Neutrophil (primary cell): Measurements from ENCODE around the gene UBL4B.

Experiments
- H3K27ac ChIP-seq: fragments of 200-600 bp; sonication (generic); 2 replicates; pipeline ENCODE4 v1.5.1; 2016; ENCODE audit warnings: mild to moderate bottlenecking, moderate library complexity
- H3K27me3 ChIP-seq: fragments of 200-600 bp; sonication (generic); 2 replicates; pipeline ENCODE4 v1.6.0; 2016; ENCODE audit warnings: mild to moderate bottlenecking
- H3K36me3 ChIP-seq: fragments of 200-600 bp; sonication (generic); 2 replicates; pipeline ENCODE4 v1.5.1; 2017
- H3K4me1 ChIP-seq, 2 experiments: fragments of 200-600 bp in 1 of 2; sonication (generic) in 1 of 2; 1 replicate in 1 of 2; 2 replicates in 1 of 2; pipeline versions ENCODE4 v1.5.1 to v1.6.1; 2013 to 2016; ENCODE audit warnings: low read depth in 1 of 2, low read length in 1 of 2, mild to moderate bottlenecking in 1 of 2, moderate library complexity in 1 of 2; ENCODE audit not compliant: control insufficient read depth in 1 of 2, insufficient read depth in 1 of 2
- H3K4me3 ChIP-seq, 2 experiments: fragments of 200-600 bp in 1 of 2; sonication (generic) in 1 of 2; 1 replicate in 1 of 2; 2 replicates in 1 of 2; pipeline ENCODE4 v1.5.1; 2013 to 2016; ENCODE audit warnings: low read depth in 1 of 2, low read length in 1 of 2, mild to moderate bottlenecking in 1 of 2, moderate library complexity in 1 of 2
- H3K9me3 ChIP-seq: fragments of 200-600 bp; sonication (generic); 2 replicates; pipeline ENCODE4 v1.5.1; 2016
- TF ChIP-seq, protein P1 (sequence below): fragments of 200-600 bp; sonication (generic); IDR thresholded peaks from 2 replicates; pipeline ENCODE4 v1.5.1; 2016; ENCODE audit warnings: antibody characterized with exemption

Gene UBL4B

DNA sequence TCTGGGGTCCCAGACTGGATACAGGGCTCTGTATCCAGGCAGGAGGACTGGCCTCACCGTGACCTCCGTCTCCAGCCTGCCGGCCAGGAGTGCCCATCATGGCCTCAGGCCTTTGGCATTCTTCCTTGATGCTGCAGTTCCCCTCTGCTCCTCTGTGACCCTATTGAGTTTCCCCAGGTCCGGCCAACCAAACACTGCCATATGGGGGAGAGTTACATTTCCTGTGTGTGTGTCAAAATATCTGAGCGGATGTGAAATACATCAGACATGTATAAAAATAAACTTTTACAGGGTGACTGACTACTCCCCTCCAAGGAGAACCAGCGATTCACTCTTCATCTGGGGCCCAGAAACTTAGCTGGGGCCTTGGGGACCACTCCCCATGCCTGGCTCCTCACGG lies 10.2 kb upstream of the UBL4B start:
- H3K27me3 ChIP-seq, result no peaks in the 10 kb centered on the region
- no peak overlapping the region for H3K27ac ChIP-seq
- no peaks in the 10 kb centered on the region for H3K36me3 ChIP-seq
- H3K4me1 ChIP-seq, result peaks cover 12 to 17% of the 10 kb centered on the region in 2 experiments
- TF ChIP-seq, protein P1, sequence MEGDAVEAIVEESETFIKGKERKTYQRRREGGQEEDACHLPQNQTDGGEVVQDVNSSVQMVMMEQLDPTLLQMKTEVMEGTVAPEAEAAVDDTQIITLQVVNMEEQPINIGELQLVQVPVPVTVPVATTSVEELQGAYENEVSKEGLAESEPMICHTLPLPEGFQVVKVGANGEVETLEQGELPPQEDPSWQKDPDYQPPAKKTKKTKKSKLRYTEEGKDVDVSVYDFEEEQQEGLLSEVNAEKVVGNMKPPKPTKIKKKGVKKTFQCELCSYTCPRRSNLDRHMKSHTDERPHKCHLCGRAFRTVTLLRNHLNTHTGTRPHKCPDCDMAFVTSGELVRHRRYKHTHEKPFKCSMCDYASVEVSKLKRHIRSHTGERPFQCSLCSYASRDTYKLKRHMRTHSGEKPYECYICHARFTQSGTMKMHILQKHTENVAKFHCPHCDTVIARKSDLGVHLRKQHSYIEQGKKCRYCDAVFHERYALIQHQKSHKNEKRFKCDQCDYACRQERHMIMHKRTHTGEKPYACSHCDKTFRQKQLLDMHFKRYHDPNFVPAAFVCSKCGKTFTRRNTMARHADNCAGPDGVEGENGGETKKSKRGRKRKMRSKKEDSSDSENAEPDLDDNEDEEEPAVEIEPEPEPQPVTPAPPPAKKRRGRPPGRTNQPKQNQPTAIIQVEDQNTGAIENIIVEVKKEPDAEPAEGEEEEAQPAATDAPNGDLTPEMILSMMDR, result no peak
- no peaks in the 10 kb centered on the region for H3K9me3 ChIP-seq
- no peak overlapping the region for H3K4me3 ChIP-seq

DNA sequence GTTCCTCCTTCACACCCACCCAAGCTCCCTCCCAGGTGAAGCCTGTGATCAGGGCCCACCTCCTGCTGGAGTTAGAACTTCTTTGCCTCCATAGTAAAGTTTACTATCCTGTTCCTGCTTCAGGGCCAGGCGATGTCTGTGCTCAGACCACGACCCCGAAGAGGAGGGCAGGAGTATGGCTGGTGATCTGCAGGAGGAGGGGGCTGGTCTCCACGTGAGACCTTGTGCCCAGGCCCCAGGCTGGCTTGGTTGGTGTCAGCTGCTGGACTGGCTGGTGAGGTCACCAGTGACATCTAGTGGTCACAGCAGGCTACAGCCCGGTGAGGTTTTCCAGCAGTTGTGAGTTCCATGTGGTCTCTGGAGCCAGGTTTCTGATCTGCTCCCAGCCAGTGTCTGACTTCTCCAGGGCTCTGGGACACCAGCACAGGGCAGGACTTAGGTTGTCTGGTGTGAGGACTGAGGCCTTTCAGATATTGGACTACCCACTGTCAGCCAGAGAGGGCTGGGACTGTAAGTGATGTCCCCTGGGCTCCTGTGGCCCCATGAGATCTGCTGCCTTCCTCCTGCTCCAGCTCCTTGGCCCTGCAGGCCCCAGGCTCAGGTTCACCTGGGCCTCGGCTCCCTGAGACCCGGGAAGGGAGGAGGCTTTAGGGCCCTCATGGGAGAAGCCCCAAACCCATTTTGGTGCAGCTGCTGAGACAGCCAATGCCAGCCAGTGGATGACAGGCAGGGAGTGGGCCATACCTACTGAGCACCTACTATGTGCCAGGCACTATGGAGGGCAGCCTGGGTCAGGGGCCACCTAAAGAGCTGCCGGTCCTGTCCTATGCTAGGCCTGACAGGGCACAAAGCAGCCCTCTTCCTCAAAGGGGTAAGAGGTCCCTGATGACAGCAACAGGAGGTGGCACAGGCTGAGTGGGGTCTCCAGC lies 6.0 kb upstream of the UBL4B start:
- no peak overlapping the region for H3K4me3 ChIP-seq
- H3K4me1 ChIP-seq, result peaks cover 11 to 15% of the 10 kb centered on the region in 2 experiments
- TF ChIP-seq, protein P1, result no peak
- no peaks in the 10 kb centered on the region for H3K9me3 ChIP-seq
- H3K27ac ChIP-seq, result no peak overlapping the region
- peaks cover 30% of the 10 kb centered on the region for H3K27me3 ChIP-seq
- H3K36me3 ChIP-seq, result no peaks in the 10 kb centered on the region

DNA sequence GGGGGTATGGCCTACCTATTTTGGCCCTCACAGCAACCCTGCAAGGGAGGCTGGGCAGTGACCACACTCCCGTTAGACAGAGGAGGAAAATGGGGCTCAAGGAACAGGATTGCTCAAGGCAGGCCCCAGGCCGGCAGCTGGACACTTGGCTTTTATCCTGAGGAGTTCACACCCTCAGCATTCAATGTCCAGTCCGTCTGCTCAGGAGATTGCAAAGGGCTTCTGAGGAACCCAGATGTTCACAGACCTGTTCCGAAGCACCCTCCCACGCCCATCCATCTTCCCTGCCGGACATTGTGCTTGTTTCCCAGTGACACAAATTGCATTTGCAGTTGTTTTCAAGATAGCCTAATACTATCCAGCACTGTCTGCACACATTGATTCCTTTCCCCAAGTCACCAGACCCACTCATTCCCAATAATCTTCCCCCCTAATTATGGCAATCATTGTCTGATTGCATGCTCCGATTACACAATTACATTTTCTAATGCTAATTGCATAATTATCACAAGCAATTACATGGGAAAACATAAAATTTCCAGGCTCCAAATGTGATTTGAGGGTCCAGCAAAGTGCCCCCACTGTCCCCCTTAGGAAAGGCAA lies 4.3 kb upstream of the UBL4B start:
- H3K4me1 ChIP-seq, result no peaks in the 10 kb centered on the region
- H3K4me3 ChIP-seq, result no peak overlapping the region
- no peaks in the 10 kb centered on the region for H3K36me3 ChIP-seq
- H3K27ac ChIP-seq, result no peak overlapping the region
- H3K9me3 ChIP-seq, result no peaks in the 10 kb centered on the region
- peaks cover 45% of the 10 kb centered on the region for H3K27me3 ChIP-seq
- TF ChIP-seq, protein P1, result no peak

DNA sequence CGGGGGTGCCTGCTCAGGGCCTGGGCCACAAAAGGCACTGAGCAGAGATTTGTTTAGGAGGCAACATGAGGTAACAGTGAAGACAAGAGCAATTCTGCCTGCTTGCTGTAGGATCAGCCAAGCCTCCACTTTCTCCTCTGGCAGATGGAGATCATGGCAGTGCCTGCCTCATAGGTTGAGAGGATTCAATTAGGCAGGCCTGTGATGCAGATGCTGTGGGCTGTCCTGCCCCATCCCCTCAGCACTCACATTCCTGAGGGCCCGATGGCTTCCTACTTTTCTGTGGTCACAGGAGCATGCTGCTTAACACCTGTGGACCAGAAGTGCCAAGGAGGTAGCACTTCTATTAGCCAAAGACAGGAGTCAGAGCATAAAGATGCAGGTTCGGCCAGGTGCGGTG lies 1.2 kb upstream of the UBL4B start:
- H3K4me3 ChIP-seq, result no peak overlapping the region
- no peaks in the 10 kb centered on the region for H3K4me1 ChIP-seq
- H3K27ac ChIP-seq, result no peak overlapping the region
- no peaks in the 10 kb centered on the region for H3K9me3 ChIP-seq
- no peaks in the 10 kb centered on the region for H3K36me3 ChIP-seq
- TF ChIP-seq, protein P1, result no peak
- H3K27me3 ChIP-seq, result peaks cover 74% of the 10 kb centered on the region

DNA sequence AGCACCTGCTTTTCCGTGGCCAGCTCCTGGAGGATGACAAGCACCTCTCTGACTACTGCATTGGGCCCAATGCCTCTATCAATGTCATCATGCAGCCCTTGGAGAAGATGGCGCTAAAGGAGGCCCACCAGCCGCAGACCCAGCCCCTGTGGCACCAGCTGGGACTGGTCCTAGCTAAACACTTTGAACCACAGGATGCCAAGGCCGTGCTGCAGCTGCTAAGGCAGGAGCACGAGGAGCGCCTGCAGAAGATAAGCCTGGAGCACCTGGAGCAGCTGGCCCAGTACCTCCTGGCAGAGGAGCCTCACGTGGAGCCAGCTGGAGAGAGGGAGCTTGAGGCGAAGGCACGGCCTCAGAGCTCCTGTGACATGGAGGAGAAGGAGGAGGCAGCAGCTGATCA lies 413 bp downstream of the UBL4B start:
- peaks cover 74% of the 10 kb centered on the region for H3K27me3 ChIP-seq

More for the DNA sequence above, 413 bp downstream of the UBL4B start:
- Histone ChIP-seq H3K4me1 (no peaks in the 10 kb centered on the region), H3K36me3 (no peaks in the 10 kb centered on the region), H3K27ac (no peak overlapping the region), H3K9me3 (no peaks in the 10 kb centered on the region), H3K4me3 (no peak overlapping the region)
- TF ChIP-seq, protein P1, result no peak
